CD4-positive, alpha-beta memory T cell (primary cell): Measurements from ENCODE around the gene SNX10. TPM values are rescaled to one million over a fixed set of nuclear protein-coding genes. Genes with fewer than 3 reads are reported as not detected.

Source experiments
- CTCF ChIA-PET: fragments of 350-600 bp; sonication (Branson Sonifier 250); formaldehyde crosslinking; loops from one replicate; lab custom pipeline; 2021; ENCODE audit warnings: inconsistent platforms; ENCODE audit not compliant: partially characterized antibody; lab: Charles Lee
- POLR2A ChIA-PET: fragments of 350-600 bp; sonication (Branson Sonifier 250); formaldehyde crosslinking; loops from one replicate; lab custom pipeline; 2021; ENCODE audit not compliant: partially characterized antibody; lab: Charles Lee
- DNase-seq, 5 donors: peaks; one replicate each; pipeline versions ENCODE4 v3.0.0 to v3.0.0-alpha.2; 2020 to 2022; ENCODE audit warnings: mixed read lengths in 1 of 5
- H3K27ac ChIP-seq: one replicate; pipeline ENCODE4 v1.7.0; 2013; ENCODE audit warnings: low read depth, low read length
- H3K27me3 ChIP-seq: 2 replicates; pipeline ENCODE4 v1.7.0; 2013; ENCODE audit warnings: mild to moderate bottlenecking, low read length, moderate library complexity; ENCODE audit not compliant: insufficient read depth
- H3K36me3 ChIP-seq: 2 replicates; pipeline ENCODE4 v1.7.0; 2013; ENCODE audit warnings: mild to moderate bottlenecking, low read length, moderate library complexity; ENCODE audit not compliant: insufficient read depth
- H3K4me1 ChIP-seq: 2 replicates; pipeline ENCODE4 v1.7.0; 2013; ENCODE audit warnings: mild to moderate bottlenecking, low read length, moderate library complexity; ENCODE audit not compliant: insufficient read depth
- H3K4me3 ChIP-seq, 2 donors: one replicate each; pipeline ENCODE4 v1.7.0; 2013; ENCODE audit warnings: low read length in 2 of 2, mild to moderate bottlenecking in 1 of 2
- H3K9me3 ChIP-seq, 2 donors: one replicate each; pipeline ENCODE4 v1.7.0; 2013; ENCODE audit warnings: low read length in 2 of 2, control low read depth in 1 of 2; ENCODE audit not compliant: control insufficient read depth in 1 of 2
- H3K27ac Mint-ChIP-seq, 7 donors: one replicate each; pipeline ENCODE4 v1.8.0; 2020 to 2021; ENCODE audit warnings: mixed read lengths in 7 of 7, mild to moderate bottlenecking in 6 of 7, inconsistent platforms in 3 of 7, moderate library complexity in 3 of 7
- H3K27me3 Mint-ChIP-seq, 2 donors: one replicate each; pipeline ENCODE4 v1.8.0; 2020 to 2021; ENCODE audit warnings: mixed read lengths in 2 of 2
- H3K36me3 Mint-ChIP-seq, 2 donors: one replicate each; pipeline ENCODE4 v1.8.0; 2020 to 2021; ENCODE audit warnings: mixed read lengths in 2 of 2, inconsistent platforms in 1 of 2, mild to moderate bottlenecking in 1 of 2
- H3K4me1 Mint-ChIP-seq, 4 donors: one replicate each; pipeline ENCODE4 v1.8.0; 2020 to 2021; ENCODE audit warnings: mixed read lengths in 4 of 4, mild to moderate bottlenecking in 1 of 4
- H3K4me3 Mint-ChIP-seq, 8 donors: one replicate each; pipeline ENCODE4 v1.8.0; 2020 to 2021; ENCODE audit warnings: mixed read lengths in 8 of 8, mild to moderate bottlenecking in 7 of 8, moderate library complexity in 6 of 8, inconsistent platforms in 3 of 8
- H3K9me3 Mint-ChIP-seq, 8 donors: one replicate each; pipeline ENCODE4 v1.8.0; 2020 to 2021; ENCODE audit warnings: mixed read lengths in 8 of 8, mild to moderate bottlenecking in 5 of 8, inconsistent platforms in 3 of 8, moderate library complexity in 1 of 8
- intact Hi-C: fragments of 100-400 bp; cut with micrococcal nuclease; formaldehyde crosslinking; loops from one replicate; pipeline ENCODE4 v1.15.1; 2023
- polyA plus RNA-seq, 2 donors: library from polyadenylated mRNA; unstranded; fragments of 300-500 nt; fragmentation: Illumina TruSeq; gene quantifications; one replicate each; pipeline ENCODE4 v1.2.3, GENCODE V29; 2021
- total RNA-seq, 2 experiments: library from RNA; stranded (reverse); gene quantifications; one replicate each; pipeline ENCODE4 v1.2.3, GENCODE V29; 2021

The SNX10 gene
- total and polyA plus RNA-seq, 4 experiments from 2014 or later = 8.4 to 26.4 (median 16.5) TPM

- H3K9me3 ChIP-seq = no peaks in the 10 kb centered on the region
- Mint-ChIP-seq H3K27ac (no peak overlapping the region), H3K9me3 (no peaks in the 10 kb centered on the region), H3K27me3 (no peaks in the 10 kb centered on the region), H3K4me1 (peaks cover 0 to 4% (median 0%) of the 10 kb centered on the region in 4 donors), H3K4me3 (no peak overlapping the region), H3K36me3 (peaks cover 20 to 22% of the 10 kb centered on the region in 2 donors)
- H3K4me3 ChIP-seq = no peak overlapping the region
- no peak overlapping the region for H3K27ac ChIP-seq
- intact Hi-C loops = no loop called here
- H3K36me3 ChIP-seq = no peaks in the 10 kb centered on the region
- no peaks in the 10 kb centered on the region for H3K27me3 ChIP-seq
- H3K4me1 ChIP-seq = no peaks in the 10 kb centered on the region
- ChIA-PET CTCF (no interaction called here), POLR2A (no interaction called here)
- DNase-seq = no peak
These were observed 52.2 kb downstream of the SNX10 start for GRCh38 chr7:26343837-26344236.

GRCh38 chr7:26345202-26345601 is 53.5 kb downstream of the SNX10 start:
- Mint-ChIP-seq H3K36me3 (peaks cover 25 to 28% of the 10 kb centered on the region in 2 donors), H3K4me3 (no peak overlapping the region), H3K4me1 (peaks cover 0 to 4% (median 0%) of the 10 kb centered on the region in 4 donors), H3K9me3 (no peaks in the 10 kb centered on the region), H3K27ac (peak overlapping the region in 1 of 7 donors; percentile 11), H3K27me3 (no peaks in the 10 kb centered on the region)
- no peaks in the 10 kb centered on the region for H3K9me3 ChIP-seq
- H3K4me1 ChIP-seq = no peaks in the 10 kb centered on the region
- POLR2A ChIA-PET = no interaction called here
- H3K27me3 ChIP-seq = no peaks in the 10 kb centered on the region
- H3K4me3 ChIP-seq = no peak overlapping the region
- no peaks in the 10 kb centered on the region for H3K36me3 ChIP-seq
- no peak for DNase-seq
- CTCF ChIA-PET = no interaction called here
- intact Hi-C loops = no loop called here
- no peak overlapping the region for H3K27ac ChIP-seq

GRCh38 chr7:26345837-26346236 is 54.2 kb downstream of the SNX10 start:
- intact Hi-C loops = no loop called here
- no peaks in the 10 kb centered on the region for H3K9me3 ChIP-seq
- Mint-ChIP-seq H3K27me3 (no peaks in the 10 kb centered on the region), H3K27ac (no peak overlapping the region), H3K4me3 (no peak overlapping the region), H3K36me3 (peaks cover 27 to 28% of the 10 kb centered on the region in 2 donors), H3K9me3 (no peaks in the 10 kb centered on the region), H3K4me1 (no peaks in the 10 kb centered on the region)
- no peak overlapping the region for H3K27ac ChIP-seq
- POLR2A ChIA-PET = no interaction called here
- no peaks in the 10 kb centered on the region for H3K36me3 ChIP-seq
- H3K4me1 ChIP-seq = no peaks in the 10 kb centered on the region
- H3K27me3 ChIP-seq = no peaks in the 10 kb centered on the region
- DNase-seq = no peak
- no peak overlapping the region for H3K4me3 ChIP-seq
- CTCF ChIA-PET = no interaction called here

- Mint-ChIP-seq H3K4me3 (no peak overlapping the region), H3K27ac (peak overlapping the region in 1 of 7 donors; percentile 23), H3K9me3 (no peaks in the 10 kb centered on the region), H3K27me3 (no peaks in the 10 kb centered on the region), H3K4me1 (no peaks in the 10 kb centered on the region), H3K36me3 (peaks cover 29 to 33% of the 10 kb centered on the region in 2 donors)
- DNase-seq = no peak
- Histone ChIP-seq H3K27me3 (no peaks in the 10 kb centered on the region), H3K9me3 (no peaks in the 10 kb centered on the region), H3K4me1 (no peaks in the 10 kb centered on the region), H3K27ac (no peak overlapping the region), H3K4me3 (no peak overlapping the region), H3K36me3 (no peaks in the 10 kb centered on the region)
- POLR2A ChIA-PET = no interaction called here
- CTCF ChIA-PET = no interaction called here
- intact Hi-C loops = no loop called here
These were observed 55.0 kb downstream of the SNX10 start for GRCh38 chr7:26346611-26347203.

- POLR2A ChIA-PET = no interaction called here
- no peak overlapping the region for H3K4me3 ChIP-seq
- H3K9me3 Mint-ChIP-seq = no peaks in the 10 kb centered on the region
These were observed 56.7 kb downstream of the SNX10 start for GRCh38 chr7:26348234-26348851.

GRCh38 chr7:26349005-26349915 is 57.6 kb downstream of the SNX10 start:
- no peak overlapping the region for H3K4me3 ChIP-seq
- H3K4me1 ChIP-seq = no peaks in the 10 kb centered on the region
- H3K27ac ChIP-seq = no peak overlapping the region
- no peak for DNase-seq
- ChIA-PET POLR2A (no interaction called here), CTCF (interaction anchor here (1.0 to 2.0 kb wide), 4 partner anchors 8 to 258 kb away, joined by 3 to 8 read pairs (median 6); no protein-coding TSS in a partner anchor)
- H3K36me3 ChIP-seq = no peaks in the 10 kb centered on the region
- H3K27me3 ChIP-seq = no peaks in the 10 kb centered on the region
- no peaks in the 10 kb centered on the region for H3K4me1 Mint-ChIP-seq
- no peak overlapping the region for H3K27ac Mint-ChIP-seq
- no peaks in the 10 kb centered on the region for H3K27me3 Mint-ChIP-seq
- H3K4me3 Mint-ChIP-seq = no peak overlapping the region
- H3K9me3 Mint-ChIP-seq = no peaks in the 10 kb centered on the region
- intact Hi-C loops = no loop called here
- H3K36me3 Mint-ChIP-seq = peaks cover 33 to 36% of the 10 kb centered on the region in 2 donors
- H3K9me3 ChIP-seq = no peaks in the 10 kb centered on the region

More at GRCh38 chr7:26348234-26348851, 56.7 kb downstream of the SNX10 start:
- no peak overlapping the region for H3K27ac Mint-ChIP-seq
- no peaks in the 10 kb centered on the region for H3K4me1 Mint-ChIP-seq
- Histone ChIP-seq H3K36me3 (no peaks in the 10 kb centered on the region), H3K9me3 (no peaks in the 10 kb centered on the region), H3K4me1 (no peaks in the 10 kb centered on the region), H3K27me3 (no peaks in the 10 kb centered on the region), H3K27ac (no peak overlapping the region)
- H3K36me3 Mint-ChIP-seq = peaks cover 33 to 36% of the 10 kb centered on the region in 2 donors
- no peak overlapping the region for H3K4me3 Mint-ChIP-seq
- CTCF ChIA-PET = interaction anchor here (0.6 to 2.0 kb wide), 6 partner anchors 9 to 388 kb away, joined by 3 to 8 read pairs (median 3); no protein-coding TSS in a partner anchor
- intact Hi-C loops = no loop called here
- no peaks in the 10 kb centered on the region for H3K27me3 Mint-ChIP-seq
- no peak for DNase-seq

- no peak overlapping the region for H3K27ac ChIP-seq
- H3K36me3 Mint-ChIP-seq = peaks cover 28 to 32% of the 10 kb centered on the region in 2 donors
- no peaks in the 10 kb centered on the region for H3K27me3 Mint-ChIP-seq
- H3K4me3 Mint-ChIP-seq = no peak overlapping the region
- H3K9me3 Mint-ChIP-seq = no peaks in the 10 kb centered on the region
- ChIA-PET POLR2A (no interaction called here), CTCF (interaction anchor here (0.8 to 1.6 kb wide), 7 partner anchors 12 to 261 kb away, joined by 3 to 6 read pairs (median 3); no protein-coding TSS in a partner anchor)
- DNase-seq = no peak
- H3K9me3 ChIP-seq = no peaks in the 10 kb centered on the region
- H3K27me3 ChIP-seq = no peaks in the 10 kb centered on the region
- no peak overlapping the region for H3K4me3 ChIP-seq
- H3K4me1 ChIP-seq = no peaks in the 10 kb centered on the region
- H3K4me1 Mint-ChIP-seq = no peaks in the 10 kb centered on the region
- H3K36me3 ChIP-seq = no peaks in the 10 kb centered on the region
- intact Hi-C loops = no loop called here
- no peak overlapping the region for H3K27ac Mint-ChIP-seq
These were observed 59.5 kb downstream of the SNX10 start for GRCh38 chr7:26351171-26351570.
